Hepatocyte (in vitro differentiated cells): ENCODE results near the gene STAMBP.

Experiments used
- CTCF ChIP-seq: fragments of 200-600 bp; sonication (generic); IDR thresholded peaks from 2 replicates; pipeline ENCODE4 v1.5.1; 2016; ENCODE audit warnings: antibody characterized with exemption, mild to moderate bottlenecking; ENCODE audit not compliant: poor library complexity
- EZH2 ChIP-seq: fragments of 200-600 bp; sonication (generic); IDR thresholded peaks from 2 replicates; pipeline ENCODE4 v1.6.1; 2016; ENCODE audit warnings: antibody characterized with exemption, mild to moderate bottlenecking, borderline replicate concordance
- EZH2phosphoT487 ChIP-seq: fragments of 200-600 bp; sonication (generic); IDR thresholded peaks from one replicate; pipeline ENCODE4 v1.6.1; 2018; ENCODE audit warnings: antibody characterized with exemption, mild to moderate bottlenecking, low read depth, moderate library complexity; ENCODE audit not compliant: unreplicated experiment, severe bottlenecking

DNA sequence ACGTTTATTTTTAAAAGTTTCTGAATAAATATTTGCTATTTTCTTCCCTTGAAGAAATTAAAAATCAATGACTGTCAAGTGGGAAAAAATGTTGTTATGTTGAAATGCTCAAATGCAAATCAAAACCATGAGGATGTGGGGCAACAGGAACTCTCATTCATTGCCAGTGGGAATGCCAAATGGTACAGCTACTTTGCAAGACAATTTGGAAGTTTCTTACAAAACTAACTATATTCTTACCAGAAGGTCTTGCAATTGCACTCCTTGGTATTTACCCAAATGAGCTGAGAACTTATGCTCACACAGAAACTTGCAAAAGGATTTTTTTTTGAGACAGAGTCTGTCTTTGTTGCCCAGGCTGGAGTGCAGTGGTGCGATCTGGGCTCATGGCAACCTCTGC, 56.6 kb downstream of the STAMBP start:
- TF ChIP-seq CTCF: no peak
- TF ChIP-seq EZH2: no peak
- no peak for TF ChIP-seq EZH2phosphoT487
